Measurements from ENCODE around the gene C15orf39. TPM values are rescaled to one million over a fixed set of nuclear protein-coding genes. Genes with fewer than 3 reads are reported as not detected.

The C15orf39 gene
- total and polyA plus RNA-seq, 2 of the 13 experiments (the other 11 are each of a cell fraction or from before 2014, with no cell fraction given) = 6.2 to 13.5 TPM

- peak; percentile 37; the same call in 1 of the 2 replicates for TF ChIP-seq HIC2 (CRISPR knock-in tag; IDR thresholded peaks at IDR 0.05; ENCODE audit: low read depth)
- peak; percentile 19; the same call in 1 of the 2 replicates for TF ChIP-seq HIVEP1 (CRISPR knock-in tag; IDR thresholded peaks at IDR 0.05)
- TF ChIP-seq ZNF713 (CRISPR knock-in tag; IDR thresholded peaks at IDR 0.05) = 0 out of 2 replicates have a peak, but pooled peaks have one; percentile 75
- TF ChIP-seq HNF1B (CRISPR knock-in tag; IDR thresholded peaks at IDR 0.05) = peak; percentile 72; the same call in 1 of the 2 replicates
- TF ChIP-seq MXD1 (CRISPR knock-in tag; IDR thresholded peaks at IDR 0.05) = 0 out of 2 replicates have a peak, but pooled peaks have one; percentile 40
- peak; percentile 86; the same call in 1 of the 2 replicates for TF ChIP-seq ZNF740 (CRISPR knock-in tag; IDR thresholded peaks at IDR 0.05)
- TF ChIP-seq ZNF788 (CRISPR knock-in tag; IDR thresholded peaks at IDR 0.05; ENCODE audit: borderline replicate concordance) = peak; percentile 67; the same call in 1 of the 2 replicates
- TF ChIP-seq JUN (CRISPR knock-in tag; IDR thresholded peaks at IDR 0.05) = no peak
- TF ChIP-seq ZNF670 (CRISPR knock-in tag; IDR thresholded peaks at IDR 0.05; ENCODE audit: borderline replicate concordance) = peak; percentile 79; the same call in 1 of the 2 replicates
- TF ChIP-seq MEF2D (CRISPR knock-in tag; IDR thresholded peaks at IDR 0.05) = 0 out of 2 replicates have a peak, but pooled peaks have one; percentile 17
- TF ChIP-seq MIER3 (CRISPR knock-in tag; IDR thresholded peaks at IDR 0.05; ENCODE audit: borderline replicate concordance) = peak; percentile 39; the same call in 1 of the 2 replicates
- TF ChIP-seq ZNF891 (CRISPR knock-in tag; IDR thresholded peaks at IDR 0.05) = peak; percentile 87
- TF ChIP-seq ZNF143 (CRISPR knock-in tag; IDR thresholded peaks at IDR 0.05) = 0 out of 2 replicates have a peak, but pooled peaks have one; percentile 14
- TF ChIP-seq KAT8 (CRISPR knock-in tag; IDR thresholded peaks at IDR 0.05) = peak; percentile 39; the same call in 1 of the 2 replicates
- peak; percentile 33; the same call in 1 of the 2 replicates for TF ChIP-seq MTA1 (CRISPR knock-in tag; IDR thresholded peaks at IDR 0.05; ENCODE audit: borderline replicate concordance)
- TF ChIP-seq SOX5 (CRISPR knock-in tag; IDR thresholded peaks at IDR 0.05; ENCODE audit: borderline replicate concordance) = 0 out of 2 replicates have a peak, but pooled peaks have one; percentile 15
- peak; percentile 17 for TF ChIP-seq RBM22 (optimal IDR thresholded peaks at IDR 0.05; ENCODE audit: low read length)
- TF ChIP-seq ZNF644 (CRISPR knock-in tag; IDR thresholded peaks at IDR 0.05; ENCODE audit: low read depth) = peak; percentile 54; the same call in 1 of the 2 replicates
- TF ChIP-seq PREB (CRISPR knock-in tag; IDR thresholded peaks at IDR 0.05) = 0 out of 2 replicates have a peak, but pooled peaks have one; percentile 69
- TF ChIP-seq ZHX1 (CRISPR knock-in tag; IDR thresholded peaks at IDR 0.05; ENCODE audit: low read depth) = no peak
These were observed 2.8 kb downstream of the C15orf39 start (continued) for GRCh38 chr15:75204340-75205063.

Measured in HepG2 (cell line).